Measurements from ENCODE around the gene ELOVL5. TPM values are rescaled to one million over a fixed set of nuclear protein-coding genes. Genes with fewer than 3 reads are reported as not detected.

The ELOVL5 gene
- polyA plus RNA-seq, 1 of the 3 experiments (the other 2 are of a cell fraction), result 31.9 TPM

- CTCF ChIA-PET, result no interaction called here
- TF ChIP-seq MAX (IDR thresholded peaks at IDR 0.05; ENCODE audit: low read depth) (no peak), CTCF (IDR thresholded peaks at IDR 0.05) (no peak), TCF12 (IDR thresholded peaks at IDR 0.05) (no peak), CHD2 (IDR thresholded peaks at IDR 0.05; ENCODE audit: low read length, partially characterized antibody) (no peak), GATA2 (CRISPR knock-in tag; IDR thresholded peaks at IDR 0.05) (no peak), REST (IDR thresholded peaks at IDR 0.05; ENCODE audit: low read depth, low read length) (no peak), USF2 (IDR thresholded peaks at IDR 0.05; ENCODE audit: borderline replicate concordance, low read depth, low read length) (no peak), RFX5 (IDR thresholded peaks at IDR 0.05; ENCODE audit: low read length) (no peak)
- POLR2A ChIA-PET, result no interaction called here
These were observed 103.8 kb downstream of the ELOVL5 start for GRCh38 chr6:53244958-53245357.

GRCh38 chr6:53244399-53244931 lies 104.3 kb downstream of the ELOVL5 start:
- Histone ChIP-seq H3K27ac (ENCODE audit: low read depth in 2 of 2, low read length in 1 of 2) (no peak overlapping the region), H3K9ac (no peak overlapping the region), H4K20me1 (ENCODE audit: insufficient read depth) (no peaks in the 10 kb centered on the region), H3K79me2 (ENCODE audit: insufficient read depth) (no peaks in the 10 kb centered on the region), H3K4me3 (ENCODE audit: low read depth in 2 of 2, low read length in 1 of 2) (no peak overlapping the region), H3K36me3 (replicated peaks in 1 of 2; ENCODE audit: control insufficient read depth in 1 of 2, insufficient read depth in 2 of 2, low read length in 1 of 2) (no peaks in the 10 kb centered on the region), H3K4me2 (no peak overlapping the region), H3K9me3 (no peaks in the 10 kb centered on the region), H3K9me2 (no peaks in the 10 kb centered on the region), H2AFZ (ENCODE audit: low read depth) (no peak overlapping the region), H3K27me3 (ENCODE audit: insufficient read depth) (no peaks in the 10 kb centered on the region), H3K4me1 (ENCODE audit: control insufficient read depth in 1 of 2, insufficient read depth in 2 of 2, low read depth in 1 of 2, low read length in 1 of 2) (no peaks in the 10 kb centered on the region), H3F3A (replicated peaks; ENCODE audit: insufficient read depth) (no peaks in the 10 kb centered on the region)
- POLR2A ChIA-PET, result no interaction called here
- 100% methylated on average over 4 of the region's 4 CpGs for WGBS (ENCODE audit: low lambda C conversion rate)
- no peak for DNase-seq
- CTCF ChIA-PET, result no interaction called here
- no peak for TF ChIP-seq IRF3 (IDR thresholded peaks at IDR 0.05; ENCODE audit: low read depth, low read length)
- TF ChIP-seq GABPA (IDR thresholded peaks at IDR 0.05; ENCODE audit: low read depth), result no peak
- no peak for TF ChIP-seq TEAD4 (IDR thresholded peaks at IDR 0.05; ENCODE audit: borderline replicate concordance, insufficient read depth)
- no peak for TF ChIP-seq REST (IDR thresholded peaks at IDR 0.05; ENCODE audit: low read depth, low read length)
- TF ChIP-seq USF2 (IDR thresholded peaks at IDR 0.05; ENCODE audit: borderline replicate concordance, low read depth, low read length), result no peak
- no peak for TF ChIP-seq MEF2A (IDR thresholded peaks at IDR 0.05; ENCODE audit: borderline replicate concordance, low read depth)
- TF ChIP-seq NRF1 (IDR thresholded peaks at IDR 0.05; ENCODE audit: low read depth, low read length), result no peak

More at GRCh38 chr6:53244958-53245357, 103.8 kb downstream of the ELOVL5 start:
- Histone ChIP-seq H3K27me3 (ENCODE audit: insufficient read depth) (no peaks in the 10 kb centered on the region), H3K36me3 (replicated peaks in 1 of 2; ENCODE audit: control insufficient read depth in 1 of 2, insufficient read depth in 2 of 2, low read length in 1 of 2) (no peaks in the 10 kb centered on the region), H4K20me1 (ENCODE audit: insufficient read depth) (no peaks in the 10 kb centered on the region), H3F3A (replicated peaks; ENCODE audit: insufficient read depth) (peaks cover 2% of the 10 kb centered on the region), H3K4me3 (ENCODE audit: low read depth in 2 of 2, low read length in 1 of 2) (no peak overlapping the region), H3K9ac (no peak overlapping the region), H3K4me2 (no peak overlapping the region), H3K9me3 (no peaks in the 10 kb centered on the region), H3K27ac (ENCODE audit: low read depth in 2 of 2, low read length in 1 of 2) (no peak overlapping the region), H3K9me2 (no peaks in the 10 kb centered on the region), H3K79me2 (ENCODE audit: insufficient read depth) (no peaks in the 10 kb centered on the region), H2AFZ (ENCODE audit: low read depth) (no peak overlapping the region), H3K4me1 (ENCODE audit: control insufficient read depth in 1 of 2, insufficient read depth in 2 of 2, low read depth in 1 of 2, low read length in 1 of 2) (no peaks in the 10 kb centered on the region)
- no peak for DNase-seq
- WGBS (ENCODE audit: low lambda C conversion rate), result 91% methylated on average over 5 of the region's 5 CpGs

All from SK-N-SH (cell line).